ENCODE measurements around the gene B4GALT5.

- TF ChIP-seq EZH2 (IDR thresholded peaks at IDR 0.05; ENCODE audit: low read depth) (no peak), CTCF (conservative IDR thresholded peaks at IDR 0.05) (no peak)
Measured at GRCh38 chr20:49619113-49620048, 94.3 kb downstream of the B4GALT5 start.

All from PC-9 (cell line).